Mammary microvascular endothelial cell (primary cell): ENCODE data around the gene STARD9. TPM values are rescaled to one million over a fixed set of nuclear protein-coding genes. Genes with fewer than 3 reads are reported as not detected.

ENCODE experiments used
- total RNA-seq: library from RNA; depleted of rRNA; stranded (reverse); fragments of >200 nt; gene quantifications from 2 replicates; pipeline ENCODE4 v1.2.3, GENCODE V29; 2015

STARD9 gene
- total RNA-seq = 4.7 and 5.5 TPM in 2 replicates

DNA sequence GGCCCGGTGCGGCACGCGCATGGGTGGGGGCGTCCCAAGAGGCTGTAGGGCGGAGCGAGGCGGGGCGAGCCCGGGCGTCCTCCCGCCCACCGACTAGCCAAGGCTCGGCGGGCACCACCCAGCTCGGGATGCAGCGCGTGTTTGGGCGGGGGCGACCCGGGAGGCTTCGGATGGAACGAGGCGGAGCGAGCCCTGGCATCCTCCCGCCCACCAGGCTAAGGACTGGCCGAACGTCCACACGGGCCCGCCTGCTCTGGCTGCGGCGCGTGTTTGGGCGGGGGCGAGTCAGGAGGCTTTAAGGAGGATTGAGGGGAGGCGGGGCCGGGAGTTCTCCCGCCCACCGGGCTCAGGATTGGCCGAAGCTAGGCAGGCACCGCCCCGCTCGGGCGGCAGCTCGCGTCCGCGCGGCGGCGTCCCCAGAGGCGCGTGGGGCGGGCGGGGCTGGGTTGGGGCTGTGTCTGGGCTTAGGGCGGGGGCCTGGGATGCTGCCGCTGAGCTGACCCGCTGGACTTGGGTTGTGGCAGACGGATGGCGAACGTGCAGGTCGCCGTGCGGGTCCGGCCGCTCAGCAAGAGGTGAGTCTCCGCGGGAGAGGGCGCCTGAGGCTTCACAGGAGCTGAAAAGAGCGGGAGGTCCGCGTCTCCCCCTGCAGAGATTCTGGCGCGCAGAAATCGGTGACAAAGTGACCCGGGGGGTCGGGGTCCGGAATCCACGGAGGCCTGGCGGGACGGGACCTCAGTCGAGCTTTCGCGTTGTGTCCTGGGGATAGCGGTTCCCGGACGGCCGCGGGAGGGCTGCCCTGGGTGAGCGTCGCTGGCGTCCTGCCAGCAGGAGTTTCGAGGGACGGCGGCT lies at the start of gene STARD9:
STARD9 (plus strand) TSS at position 419 of the 852 bp plus-strand sequence; CDS start at position 529, 110 bp downstream.

DNA sequence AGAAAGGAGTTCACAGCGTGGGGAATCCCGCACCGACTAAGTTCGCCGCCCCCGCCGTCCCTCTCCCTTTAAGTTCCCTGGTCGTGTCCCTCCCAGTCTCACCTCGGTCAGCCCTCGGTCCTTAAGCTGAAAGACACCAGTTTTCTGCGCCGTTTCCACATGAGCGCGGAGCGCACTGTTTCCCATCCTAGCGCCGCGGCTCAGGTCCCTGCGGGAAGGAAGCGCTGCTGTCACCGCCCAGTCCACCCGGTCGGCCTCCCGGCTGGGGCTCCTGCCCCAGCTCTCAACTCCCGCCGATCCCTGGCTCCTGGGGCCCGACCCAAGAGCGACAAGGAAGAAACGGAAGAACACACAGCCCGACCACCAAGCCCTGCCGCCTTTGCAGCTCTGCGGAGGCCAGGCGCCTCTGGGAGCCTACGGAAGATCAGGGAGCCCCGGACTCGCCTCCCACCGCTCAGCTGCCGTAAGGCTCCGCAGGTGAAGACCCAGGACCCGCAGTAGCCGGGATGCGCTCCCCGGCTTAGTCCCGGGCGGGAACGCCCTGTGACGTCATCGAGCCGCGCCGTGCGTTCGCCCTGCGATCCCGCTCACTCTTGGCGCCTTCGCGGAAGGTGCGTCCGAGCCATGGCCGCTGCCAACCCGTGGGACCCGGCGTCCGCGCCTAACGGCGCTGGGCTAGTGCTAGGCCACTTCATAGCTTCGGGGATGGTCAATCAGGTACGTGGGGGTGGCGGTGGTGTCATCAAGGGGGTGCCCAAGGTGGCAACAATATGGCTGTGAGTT lies 27.0 kb upstream of the STARD9 start, which contains the start of the genes HAUS2 and LRRC57:
HAUS2 (plus strand) TSS at position 590 of the 783 bp plus-strand sequence; CDS start at position 625, 35 bp downstream.
LRRC57 (minus strand) TSS at position 545 of the 783 bp plus-strand sequence; CDS start at position 186, 359 bp downstream.

DNA sequence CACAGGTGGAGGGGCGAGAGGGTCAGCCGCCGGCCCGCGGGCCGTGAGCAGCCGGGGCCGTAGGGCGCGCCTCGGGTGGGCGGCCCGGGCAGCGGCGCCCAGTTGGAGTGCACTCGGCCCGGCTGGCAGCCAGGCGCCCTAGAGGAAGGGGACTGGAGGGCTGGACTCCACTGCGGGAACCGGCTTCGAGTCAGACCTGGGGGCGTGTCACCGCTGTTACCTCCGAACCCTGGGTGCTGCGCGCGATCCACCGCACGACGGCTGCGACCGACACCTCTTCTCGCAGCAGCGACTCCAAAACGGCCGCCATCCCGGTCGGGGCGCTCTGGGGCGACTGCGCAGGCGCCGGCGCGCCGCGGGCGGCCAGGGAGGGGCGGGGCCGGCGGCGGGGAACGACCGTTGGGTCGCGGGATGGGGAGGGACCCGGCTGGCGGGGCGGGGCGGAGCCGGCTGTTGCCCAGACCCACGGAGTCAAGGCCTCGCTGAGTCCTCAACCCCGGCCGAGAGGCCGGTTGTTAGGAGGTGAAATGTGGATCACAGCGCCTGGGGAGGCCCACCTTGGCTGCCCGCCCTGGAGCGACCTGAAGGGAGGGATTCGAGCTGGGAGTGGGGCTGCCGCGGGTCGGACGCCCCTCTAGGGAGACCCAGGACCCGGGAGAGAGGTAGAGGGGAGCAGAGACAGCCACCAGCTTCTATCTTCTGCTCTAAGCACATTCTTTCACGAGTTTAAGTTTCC lies 161.6 kb downstream of the STARD9 start, which contains the start of gene CDAN1:
CDAN1 (minus strand) TSS at position 336 of the 736 bp plus-strand sequence; CDS start at position 310, 26 bp downstream.

Other genes starting within 250 kb of the STARD9 start
- gene CAPN3, start 216.1 kb upstream of the STARD9 start, total RNA-seq = 0.54 and 0.67 TPM in 2 replicates
- gene ZNF106, start 84.5 kb upstream of the STARD9 start, total RNA-seq = 30.2 and 31.2 TPM in 2 replicates
- gene SNAP23, start 80.0 kb upstream of the STARD9 start, total RNA-seq = 125 and 140 TPM in 2 replicates
- gene LRRC57, start 26.8 kb upstream of the STARD9 start, total RNA-seq = 18.1 and 18.7 TPM in 2 replicates
- gene HAUS2, start 26.8 kb upstream of the STARD9 start, total RNA-seq = 63.6 and 81.9 TPM in 2 replicates
- 10.9 and 11.9 TPM in 2 replicates for gene CDAN1, start 161.5 kb downstream of the STARD9 start, total RNA-seq